Right lobe of liver (tissue), 4 donors: Measurements from ENCODE around the gene ZNF592.

Experiments used
- CTCF ChIP-seq, 4 donors: fragments of 200-600 bp in 3 of 4; fragments of 450-650 bp in 1 of 4; IDR thresholded peaks; one replicate each; pipeline versions ENCODE4 v1.5.1 to v1.8.0; 2016 to 2022; ENCODE audit warnings: antibody characterized with exemption in 4 of 4, mild to moderate bottlenecking in 2 of 4
- POLR2A ChIP-seq: fragments of 450-650 bp; IDR thresholded peaks from one replicate; pipeline ENCODE4 v1.6.1; 2017; ENCODE audit warnings: antibody characterized with exemption, mild to moderate bottlenecking
- donor health status: DM: no; HTN: no; CAD: no.
- donor health status: DM: no; HTN: no; CAD: no.
- donor health status: DM: no; HTN: yes; CAD: no.

GRCh38 chr15:84737005-84737404 lies 11.4 kb upstream of the ZNF592 start:
- TF ChIP-seq CTCF (IDR thresholded peaks at IDR 0.05) (no peak), POLR2A (no peak)
